Muscle layer of duodenum (tissue), 2 donors: ENCODE data around the gene MRGPRX2.

Experiments used
- H3K27ac ChIP-seq: one replicate; pipeline ENCODE4 v1.7.0; 2013; ENCODE audit warnings: mild to moderate bottlenecking, low read length
- H3K27me3 ChIP-seq: one replicate; pipeline ENCODE4 v1.7.0; 2013; ENCODE audit warnings: low read depth, mild to moderate bottlenecking, control low read depth, low read length
- H3K36me3 ChIP-seq, 2 donors: one replicate each; pipeline ENCODE4 v1.7.0; 2013; ENCODE audit warnings: low read length in 2 of 2, control low read depth in 1 of 2, mild to moderate bottlenecking in 1 of 2; ENCODE audit not compliant: insufficient read depth in 2 of 2, control insufficient read depth in 1 of 2
- H3K4me1 ChIP-seq, 2 donors: one replicate each; pipeline ENCODE4 v1.7.0; 2013; ENCODE audit warnings: low read length in 2 of 2, mild to moderate bottlenecking in 2 of 2, control low read depth in 1 of 2, moderate library complexity in 1 of 2; ENCODE audit not compliant: insufficient read depth in 2 of 2, control insufficient read depth in 1 of 2
- H3K4me3 ChIP-seq, 2 donors: one replicate each; pipeline ENCODE4 v1.7.0; 2013; ENCODE audit warnings: low read length in 2 of 2, low read depth in 1 of 2, mild to moderate bottlenecking in 1 of 2
- H3K9me3 ChIP-seq, 2 donors: one replicate each; pipeline ENCODE4 v1.7.0; 2013; ENCODE audit warnings: low read length in 2 of 2, control low read depth in 1 of 2, mild to moderate bottlenecking in 1 of 2; ENCODE audit not compliant: control insufficient read depth in 1 of 2
- donor health status: healthy.

MRGPRX2 gene

DNA sequence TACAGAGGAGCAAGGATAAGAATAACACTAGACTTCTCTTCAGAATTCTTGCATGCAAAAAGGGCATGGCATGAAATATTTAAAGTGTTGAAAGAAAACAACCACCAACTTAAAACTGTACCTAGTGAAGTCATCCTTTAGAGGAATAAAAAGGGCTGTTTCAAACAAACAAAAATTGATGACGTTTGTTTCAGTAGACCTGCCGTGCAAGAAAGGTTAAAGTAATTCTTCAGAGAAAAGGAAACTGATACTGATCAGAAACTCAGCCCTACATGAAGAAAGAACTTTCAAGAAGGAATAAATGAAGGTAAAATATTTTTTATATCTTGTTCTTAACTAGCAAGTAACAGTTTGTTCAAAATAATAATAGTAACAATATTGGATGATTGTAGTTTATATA is 27.5 kb downstream of the MRGPRX2 start:
- Histone ChIP-seq H3K9me3 (no peaks in the 10 kb centered on the region), H3K4me3 (no peak overlapping the region), H3K27ac (no peak overlapping the region), H3K4me1 (no peaks in the 10 kb centered on the region), H3K27me3 (no peaks in the 10 kb centered on the region), H3K36me3 (no peaks in the 10 kb centered on the region)

DNA sequence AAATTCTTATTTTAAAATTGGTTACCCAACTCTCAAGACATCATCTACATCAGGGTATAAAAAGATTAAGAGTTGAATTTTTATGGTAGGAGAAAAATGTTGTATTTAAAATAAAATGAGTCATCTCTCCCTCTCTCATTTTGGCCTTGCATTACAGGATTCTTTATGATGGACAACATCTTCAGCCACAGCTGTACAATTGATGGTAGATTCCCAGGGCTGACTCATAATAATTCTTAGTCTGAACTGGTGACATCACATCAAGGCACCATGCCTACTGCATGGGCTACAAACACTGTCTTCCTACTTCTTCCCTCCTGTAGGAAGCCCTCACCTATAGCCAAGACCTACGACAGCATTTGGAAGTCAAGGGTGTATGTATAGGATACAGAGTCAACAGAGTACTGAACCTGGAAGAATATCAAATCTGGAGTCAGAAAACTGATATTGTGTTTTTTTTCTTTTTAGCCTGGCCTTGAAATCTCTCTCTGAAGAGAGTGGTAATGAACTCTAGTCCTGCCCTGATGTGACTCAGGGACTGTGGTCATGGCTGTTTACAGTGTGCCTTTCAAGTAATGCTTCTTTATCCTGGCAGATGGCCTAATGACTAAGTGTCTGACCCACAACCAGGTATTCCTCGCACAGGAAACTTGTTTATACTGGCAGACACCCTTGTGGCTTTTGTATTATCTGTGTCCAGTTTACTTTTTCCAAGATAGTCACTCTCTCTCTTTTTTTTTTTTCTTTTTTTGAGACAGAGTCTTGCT is 32.5 kb downstream of the MRGPRX2 start:
- Histone ChIP-seq H3K4me3 (no peak overlapping the region), H3K9me3 (no peaks in the 10 kb centered on the region), H3K4me1 (no peaks in the 10 kb centered on the region), H3K27me3 (no peaks in the 10 kb centered on the region), H3K27ac (no peak overlapping the region), H3K36me3 (no peaks in the 10 kb centered on the region)

DNA sequence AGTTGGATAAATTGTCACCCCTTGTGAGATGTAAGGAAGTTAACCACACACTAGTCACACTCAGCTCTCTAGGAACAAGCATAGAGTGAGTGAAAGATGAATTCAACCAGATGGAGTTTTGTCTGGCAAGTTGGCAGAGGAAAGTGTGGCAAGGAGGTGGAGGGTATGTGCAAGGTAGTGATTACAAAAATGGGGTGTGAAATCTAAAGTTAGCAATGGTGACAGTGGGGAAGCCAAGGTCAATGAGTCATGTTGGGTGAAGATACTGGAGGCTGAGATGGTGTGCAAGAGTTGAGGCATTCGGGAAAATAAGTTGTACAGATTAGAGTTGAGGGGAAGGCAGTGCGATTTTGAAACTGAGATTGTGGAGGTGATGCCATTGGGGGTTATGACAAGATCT is 33.7 kb downstream of the MRGPRX2 start:
- H3K36me3 ChIP-seq, result no peaks in the 10 kb centered on the region
- no peaks in the 10 kb centered on the region for H3K27me3 ChIP-seq
- no peak overlapping the region for H3K4me3 ChIP-seq
- H3K27ac ChIP-seq, result no peak overlapping the region
- H3K9me3 ChIP-seq, result no peaks in the 10 kb centered on the region
- H3K4me1 ChIP-seq, result no peaks in the 10 kb centered on the region

DNA sequence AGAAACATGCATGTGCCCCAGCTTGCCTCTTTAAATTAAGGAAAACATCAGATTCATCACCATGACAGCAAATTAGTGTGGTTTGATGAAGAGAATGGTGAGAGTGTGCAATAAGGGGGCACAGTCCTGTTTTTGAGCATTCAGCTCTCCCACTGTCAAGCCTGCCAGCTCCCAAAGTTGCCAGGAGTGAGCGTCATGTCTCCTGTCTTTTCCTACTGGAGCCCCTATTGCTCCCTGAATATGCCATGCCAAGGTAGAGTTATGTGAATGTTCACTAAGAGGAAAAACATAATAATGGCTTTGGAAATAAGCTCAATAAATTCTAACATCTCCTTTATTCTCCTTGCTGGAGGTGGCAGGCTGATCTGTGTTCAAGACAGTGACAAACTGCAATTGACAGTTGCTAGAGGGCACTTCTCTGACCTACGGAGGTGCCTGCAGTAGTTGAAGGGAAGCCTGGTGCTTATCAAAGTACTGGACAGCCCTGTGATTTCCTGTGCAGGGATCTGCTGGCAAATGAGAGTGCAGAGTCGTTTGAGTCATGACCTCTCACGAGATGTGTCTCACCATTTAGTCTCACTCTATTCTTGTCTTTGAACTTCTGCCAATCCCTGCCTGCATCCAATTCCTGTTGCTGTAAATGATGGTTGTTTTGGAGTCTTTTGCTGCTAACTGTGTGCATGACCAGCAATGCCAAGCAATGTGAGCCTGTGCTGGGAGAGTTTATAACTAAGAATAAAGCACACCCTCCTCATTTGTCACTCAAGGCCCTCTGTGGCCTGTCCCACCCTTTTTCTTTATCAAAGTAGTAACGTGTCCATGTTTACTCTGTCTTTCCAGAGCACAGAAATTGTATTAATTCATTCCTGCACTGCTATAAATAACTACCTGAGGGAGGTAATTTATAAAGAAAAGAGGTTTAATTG is 34.8 kb downstream of the MRGPRX2 start:
- Histone ChIP-seq H3K4me1 (no peaks in the 10 kb centered on the region), H3K27me3 (no peaks in the 10 kb centered on the region), H3K27ac (no peak overlapping the region)

DNA sequence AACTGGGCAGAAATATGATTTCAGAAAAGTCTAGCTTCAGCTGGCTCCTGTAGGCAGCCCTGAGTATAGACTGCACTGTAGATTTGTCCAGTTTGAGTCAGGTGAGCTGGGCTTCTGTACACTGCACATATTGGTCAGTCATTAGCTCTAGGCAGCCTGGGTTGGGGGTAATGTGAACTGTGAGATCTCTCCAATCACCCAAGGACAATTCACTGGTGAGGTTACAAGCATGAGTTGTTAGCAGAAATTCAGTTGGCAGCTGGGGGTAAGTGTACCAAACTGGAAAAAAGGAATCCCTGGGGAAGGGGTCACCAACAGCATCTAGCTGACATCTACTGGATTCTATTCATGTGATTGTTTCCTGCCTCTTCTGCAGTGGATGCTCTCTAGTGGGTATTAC is 39.7 kb downstream of the MRGPRX2 start:
- H3K4me3 ChIP-seq, result no peak overlapping the region
- H3K4me1 ChIP-seq, result no peaks in the 10 kb centered on the region
- H3K27ac ChIP-seq, result no peak overlapping the region
- H3K9me3 ChIP-seq, result no peaks in the 10 kb centered on the region
- no peaks in the 10 kb centered on the region for H3K36me3 ChIP-seq
- no peaks in the 10 kb centered on the region for H3K27me3 ChIP-seq

More for the DNA sequence above, 34.8 kb downstream of the MRGPRX2 start:
- no peaks in the 10 kb centered on the region for H3K36me3 ChIP-seq
- no peak overlapping the region for H3K4me3 ChIP-seq
- H3K9me3 ChIP-seq, result no peaks in the 10 kb centered on the region

DNA sequence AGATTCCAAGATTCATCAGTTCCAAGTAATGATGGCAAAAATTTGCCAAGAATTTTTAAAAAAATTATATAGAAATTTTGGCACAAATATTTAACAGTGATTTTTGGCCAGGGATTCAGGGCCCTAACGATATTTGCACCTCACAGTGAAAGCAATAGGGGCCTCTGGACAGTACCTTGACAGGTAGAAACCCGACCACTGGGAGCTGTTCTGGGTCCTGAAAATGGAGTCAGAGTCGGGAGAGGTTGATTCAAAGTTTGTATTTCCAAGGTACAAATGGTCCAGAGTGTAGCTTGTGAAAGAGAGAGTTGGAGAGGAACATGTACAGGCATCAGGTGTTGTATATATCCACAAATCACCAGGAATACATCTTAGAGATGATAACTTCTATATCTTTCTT is 41.6 kb downstream of the MRGPRX2 start:
- no peak overlapping the region for H3K4me3 ChIP-seq
- no peaks in the 10 kb centered on the region for H3K4me1 ChIP-seq
- no peaks in the 10 kb centered on the region for H3K27me3 ChIP-seq
- H3K27ac ChIP-seq, result no peak overlapping the region
- no peaks in the 10 kb centered on the region for H3K36me3 ChIP-seq
- no peaks in the 10 kb centered on the region for H3K9me3 ChIP-seq

DNA sequence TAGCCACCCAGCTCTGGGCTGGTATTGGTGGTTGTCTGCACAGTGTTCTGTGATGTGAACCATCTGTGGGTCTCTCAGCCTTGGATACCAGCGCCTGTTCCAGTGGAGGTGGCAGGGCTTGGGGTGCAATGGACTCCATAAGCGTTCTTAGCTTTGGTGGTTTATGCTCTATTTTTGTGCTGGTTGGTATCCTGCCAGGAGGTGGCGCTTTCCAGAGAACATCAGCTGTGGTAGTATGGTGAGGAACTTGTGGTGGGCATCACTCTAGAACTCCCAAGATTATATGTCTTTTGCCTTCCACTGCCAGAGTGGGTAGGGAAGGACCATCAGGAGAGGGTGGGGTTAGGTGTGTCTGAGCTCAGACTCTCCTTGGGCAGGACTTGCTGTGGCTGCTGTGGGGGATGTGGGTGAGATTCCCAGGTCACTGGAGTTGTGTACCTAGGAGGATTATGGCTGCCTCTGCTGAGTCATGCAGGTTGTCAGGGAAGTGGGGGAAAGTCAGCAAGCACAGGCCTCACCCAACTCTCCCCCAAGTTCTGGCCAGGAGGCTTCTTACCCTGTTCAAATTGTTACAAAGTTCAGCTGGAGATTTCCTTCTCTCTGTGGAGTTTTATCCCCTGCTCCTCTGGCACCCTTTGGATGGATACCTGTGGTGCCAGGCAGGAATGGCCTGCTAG is 47.2 kb downstream of the MRGPRX2 start:
- Histone ChIP-seq H3K4me1 (no peaks in the 10 kb centered on the region), H3K9me3 (no peaks in the 10 kb centered on the region), H3K4me3 (no peak overlapping the region), H3K27ac (no peak overlapping the region), H3K36me3 (no peaks in the 10 kb centered on the region), H3K27me3 (no peaks in the 10 kb centered on the region)

DNA sequence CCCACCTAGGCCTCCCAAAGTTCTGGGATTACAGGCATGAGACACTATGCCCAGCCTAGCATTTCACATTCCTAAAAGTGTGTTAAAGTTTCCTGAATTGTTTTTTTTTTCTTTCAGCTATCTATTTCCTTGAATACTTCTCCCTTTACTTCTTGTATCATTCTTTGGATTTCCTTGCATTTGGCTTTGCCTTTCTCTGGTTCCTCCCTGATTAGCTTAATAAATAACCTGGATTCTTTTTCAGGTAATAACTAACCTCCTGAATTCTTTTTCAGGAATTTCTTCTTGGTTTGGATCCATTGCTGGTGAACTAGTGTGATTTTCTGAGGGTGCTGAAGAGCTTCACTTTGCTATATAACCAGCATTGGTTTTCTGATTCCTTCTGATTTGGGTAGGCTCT is 47.9 kb downstream of the MRGPRX2 start:
- Histone ChIP-seq H3K27me3 (no peaks in the 10 kb centered on the region), H3K36me3 (no peaks in the 10 kb centered on the region), H3K4me1 (no peaks in the 10 kb centered on the region), H3K27ac (no peak overlapping the region), H3K4me3 (no peak overlapping the region), H3K9me3 (no peaks in the 10 kb centered on the region)
